HCT116 (cell line): ENCODE data around the gene GRIN3A.
A peak's percentile ranks its signal among the peaks of the same experiment; 100 is the strongest.

ENCODE experiments used
- CBX3 ChIP-seq: IDR thresholded peaks from 2 replicates; pipeline ENCODE4 v1.6.1; 2012; ENCODE audit warnings: low read depth
- EGR1 ChIP-seq: IDR thresholded peaks from 2 replicates; pipeline ENCODE4 v1.6.1; 2012; ENCODE audit warnings: low read depth
- EZH2 ChIP-seq: fragments of 200-600 bp; sonication (generic); IDR thresholded peaks from 2 replicates; pipeline ENCODE4 v1.6.1; 2017; ENCODE audit warnings: antibody characterized with exemption, mixed run types
- EZH2phosphoT487 ChIP-seq: fragments of 200-600 bp; IDR thresholded peaks from 2 replicates; pipeline ENCODE4 v1.6.1; 2018; ENCODE audit warnings: antibody characterized with exemption, borderline replicate concordance
- MAX ChIP-seq: IDR thresholded peaks from 2 replicates; pipeline ENCODE4 v1.6.1; 2012
- POLR2A ChIP-seq: IDR thresholded peaks from 2 replicates; pipeline ENCODE4 v1.7.0; 2011; ENCODE audit warnings: borderline replicate concordance; ENCODE audit not compliant: insufficient read depth, insufficient read length; ENCODE audit errors: extremely low read depth
- RAD21 ChIP-seq: IDR thresholded peaks from 2 replicates; pipeline ENCODE4 v1.6.1; 2012; ENCODE audit warnings: low read depth, mild to moderate bottlenecking
- SP1 ChIP-seq: IDR thresholded peaks from 2 replicates; pipeline ENCODE4 v1.6.1; 2012; ENCODE audit warnings: low read depth
- SRF ChIP-seq: IDR thresholded peaks from 2 replicates; pipeline ENCODE4 v1.6.1; 2012; ENCODE audit warnings: low read depth
- TCF7L2 ChIP-seq: IDR thresholded peaks from 2 replicates; pipeline ENCODE4 v1.7.0; 2011; ENCODE audit warnings: borderline replicate concordance, inconsistent platforms; ENCODE audit not compliant: insufficient read depth, insufficient read length; ENCODE audit errors: extremely low read depth
- YY1 ChIP-seq: IDR thresholded peaks from 2 replicates; pipeline ENCODE4 v1.6.1; 2011; ENCODE audit warnings: low read length, low read depth, moderate library complexity, mild to moderate bottlenecking; ENCODE audit not compliant: insufficient replicate concordance; ENCODE audit errors: extremely low read depth
- TF ChIP-seq, protein P1 (sequence below), 3 experiments: fragments of 200-600 bp in 1 of 3; sonication (generic) in 1 of 3; IDR thresholded peaks in 2 of 3; conservative IDR thresholded peaks in 1 of 3; 2 replicates each; pipeline ENCODE4 v1.5.1; 2012 to 2017; ENCODE audit warnings: low read depth in 2 of 3, low read length in 2 of 3, antibody characterized with exemption in 1 of 3, borderline replicate concordance in 1 of 3, control low read depth in 1 of 3, mild to moderate bottlenecking in 1 of 3, mixed read lengths in 1 of 3, mixed run types in 1 of 3, moderate library complexity in 1 of 3; ENCODE audit not compliant: insufficient read depth in 1 of 3
- TF ChIP-seq, protein P2 (sequence below): IDR thresholded peaks from 2 replicates; pipeline ENCODE4 v1.6.1; 2012; ENCODE audit warnings: low read depth
- TF ChIP-seq, protein P3 (sequence below): IDR thresholded peaks from 2 replicates; pipeline ENCODE4 v1.6.1; 2011; ENCODE audit warnings: mild to moderate bottlenecking, low read length, moderate library complexity; ENCODE audit not compliant: insufficient replicate concordance; ENCODE audit errors: extremely low read depth

DNA sequence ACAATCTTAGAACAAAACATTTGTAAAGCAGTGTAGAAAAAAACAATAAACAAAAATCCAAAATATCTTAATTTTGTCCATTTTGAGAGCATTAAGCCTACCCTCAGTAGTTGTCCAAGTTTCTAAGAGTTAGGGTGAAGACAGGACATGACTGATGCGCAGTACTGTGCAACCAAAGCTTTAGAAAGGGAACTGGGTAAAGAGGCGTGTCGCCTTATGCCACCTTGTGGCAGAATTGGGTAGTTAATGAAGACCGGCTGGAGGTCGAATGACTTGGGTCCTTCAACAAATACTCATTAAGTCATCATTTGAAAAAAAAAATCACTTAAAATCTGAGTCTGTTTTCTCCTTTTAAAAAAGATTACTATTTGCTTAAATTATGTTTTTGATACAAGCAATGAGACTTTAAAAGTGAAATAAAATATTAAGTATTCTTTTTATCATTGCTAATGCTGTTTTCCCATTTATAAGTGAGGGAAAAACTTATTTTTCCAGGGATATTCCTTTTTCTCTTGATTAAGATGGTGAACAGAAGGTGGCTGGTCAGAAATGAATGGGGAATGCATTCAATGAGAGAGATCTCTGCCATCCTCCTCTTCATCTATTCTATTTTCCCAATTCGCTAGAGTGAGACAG is 208.3 kb downstream of the GRIN3A start:
- TF ChIP-seq, protein P1, sequence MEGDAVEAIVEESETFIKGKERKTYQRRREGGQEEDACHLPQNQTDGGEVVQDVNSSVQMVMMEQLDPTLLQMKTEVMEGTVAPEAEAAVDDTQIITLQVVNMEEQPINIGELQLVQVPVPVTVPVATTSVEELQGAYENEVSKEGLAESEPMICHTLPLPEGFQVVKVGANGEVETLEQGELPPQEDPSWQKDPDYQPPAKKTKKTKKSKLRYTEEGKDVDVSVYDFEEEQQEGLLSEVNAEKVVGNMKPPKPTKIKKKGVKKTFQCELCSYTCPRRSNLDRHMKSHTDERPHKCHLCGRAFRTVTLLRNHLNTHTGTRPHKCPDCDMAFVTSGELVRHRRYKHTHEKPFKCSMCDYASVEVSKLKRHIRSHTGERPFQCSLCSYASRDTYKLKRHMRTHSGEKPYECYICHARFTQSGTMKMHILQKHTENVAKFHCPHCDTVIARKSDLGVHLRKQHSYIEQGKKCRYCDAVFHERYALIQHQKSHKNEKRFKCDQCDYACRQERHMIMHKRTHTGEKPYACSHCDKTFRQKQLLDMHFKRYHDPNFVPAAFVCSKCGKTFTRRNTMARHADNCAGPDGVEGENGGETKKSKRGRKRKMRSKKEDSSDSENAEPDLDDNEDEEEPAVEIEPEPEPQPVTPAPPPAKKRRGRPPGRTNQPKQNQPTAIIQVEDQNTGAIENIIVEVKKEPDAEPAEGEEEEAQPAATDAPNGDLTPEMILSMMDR (IDR thresholded peaks at IDR 0.05 in 2 of 3, conservative IDR thresholded peaks at IDR 0.05 in 1 of 3; ENCODE audit: borderline replicate concordance in 1 of 3, insufficient read depth in 1 of 3, low read depth in 2 of 3, low read length in 2 of 3): peak; percentile 73 to 93 (median 81)
- TF ChIP-seq POLR2A (no peak), MAX (no peak), YY1 (no peak), SP1 (no peak), EZH2 (no peak), RAD21 (peak; percentile 80), EGR1 (no peak), CBX3 (peak; percentile 35; the same call in 1 of the 2 replicates), EZH2phosphoT487 (no peak), TCF7L2 (no peak), SRF (no peak; the same call in 1 of the 2 replicates)
- TF ChIP-seq, protein P2, sequence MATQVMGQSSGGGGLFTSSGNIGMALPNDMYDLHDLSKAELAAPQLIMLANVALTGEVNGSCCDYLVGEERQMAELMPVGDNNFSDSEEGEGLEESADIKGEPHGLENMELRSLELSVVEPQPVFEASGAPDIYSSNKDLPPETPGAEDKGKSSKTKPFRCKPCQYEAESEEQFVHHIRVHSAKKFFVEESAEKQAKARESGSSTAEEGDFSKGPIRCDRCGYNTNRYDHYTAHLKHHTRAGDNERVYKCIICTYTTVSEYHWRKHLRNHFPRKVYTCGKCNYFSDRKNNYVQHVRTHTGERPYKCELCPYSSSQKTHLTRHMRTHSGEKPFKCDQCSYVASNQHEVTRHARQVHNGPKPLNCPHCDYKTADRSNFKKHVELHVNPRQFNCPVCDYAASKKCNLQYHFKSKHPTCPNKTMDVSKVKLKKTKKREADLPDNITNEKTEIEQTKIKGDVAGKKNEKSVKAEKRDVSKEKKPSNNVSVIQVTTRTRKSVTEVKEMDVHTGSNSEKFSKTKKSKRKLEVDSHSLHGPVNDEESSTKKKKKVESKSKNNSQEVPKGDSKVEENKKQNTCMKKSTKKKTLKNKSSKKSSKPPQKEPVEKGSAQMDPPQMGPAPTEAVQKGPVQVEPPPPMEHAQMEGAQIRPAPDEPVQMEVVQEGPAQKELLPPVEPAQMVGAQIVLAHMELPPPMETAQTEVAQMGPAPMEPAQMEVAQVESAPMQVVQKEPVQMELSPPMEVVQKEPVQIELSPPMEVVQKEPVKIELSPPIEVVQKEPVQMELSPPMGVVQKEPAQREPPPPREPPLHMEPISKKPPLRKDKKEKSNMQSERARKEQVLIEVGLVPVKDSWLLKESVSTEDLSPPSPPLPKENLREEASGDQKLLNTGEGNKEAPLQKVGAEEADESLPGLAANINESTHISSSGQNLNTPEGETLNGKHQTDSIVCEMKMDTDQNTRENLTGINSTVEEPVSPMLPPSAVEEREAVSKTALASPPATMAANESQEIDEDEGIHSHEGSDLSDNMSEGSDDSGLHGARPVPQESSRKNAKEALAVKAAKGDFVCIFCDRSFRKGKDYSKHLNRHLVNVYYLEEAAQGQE: no peak
- TF ChIP-seq, protein P3, sequence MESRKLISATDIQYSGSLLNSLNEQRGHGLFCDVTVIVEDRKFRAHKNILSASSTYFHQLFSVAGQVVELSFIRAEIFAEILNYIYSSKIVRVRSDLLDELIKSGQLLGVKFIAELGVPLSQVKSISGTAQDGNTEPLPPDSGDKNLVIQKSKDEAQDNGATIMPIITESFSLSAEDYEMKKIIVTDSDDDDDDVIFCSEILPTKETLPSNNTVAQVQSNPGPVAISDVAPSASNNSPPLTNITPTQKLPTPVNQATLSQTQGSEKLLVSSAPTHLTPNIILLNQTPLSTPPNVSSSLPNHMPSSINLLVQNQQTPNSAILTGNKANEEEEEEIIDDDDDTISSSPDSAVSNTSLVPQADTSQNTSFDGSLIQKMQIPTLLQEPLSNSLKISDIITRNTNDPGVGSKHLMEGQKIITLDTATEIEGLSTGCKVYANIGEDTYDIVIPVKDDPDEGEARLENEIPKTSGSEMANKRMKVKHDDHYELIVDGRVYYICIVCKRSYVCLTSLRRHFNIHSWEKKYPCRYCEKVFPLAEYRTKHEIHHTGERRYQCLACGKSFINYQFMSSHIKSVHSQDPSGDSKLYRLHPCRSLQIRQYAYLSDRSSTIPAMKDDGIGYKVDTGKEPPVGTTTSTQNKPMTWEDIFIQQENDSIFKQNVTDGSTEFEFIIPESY: no peak
